Activated CD8-positive, alpha-beta memory T cell treated with anti-CD3 and anti-CD28 coated beads, Interleukin-2, amount 50 U/mL, for 4 hours (primary cell): ENCODE results near the gene HOXD12.

Experiments used
- DNase-seq: peaks from one replicate; pipeline ENCODE4 v3.0.0-alpha.2; 2020

The HOXD12 gene

DNA sequence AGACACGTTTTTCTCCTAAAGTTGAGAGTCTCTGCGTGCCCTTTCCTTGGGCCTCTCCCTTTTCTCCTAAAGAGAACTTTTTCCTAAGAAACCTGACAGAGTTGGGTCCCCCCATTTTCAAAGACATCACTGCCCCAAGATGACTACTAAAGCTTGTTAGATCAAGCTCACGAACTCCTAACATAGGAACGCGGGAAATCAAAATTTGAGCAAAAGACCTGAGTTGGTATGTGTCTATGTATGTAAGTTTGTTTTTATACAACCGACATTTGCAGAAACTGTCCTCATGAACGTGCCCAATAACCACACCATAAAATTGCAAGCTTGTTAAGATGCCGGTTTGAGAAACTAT is 5.7 kb upstream of the HOXD12 start:
- DNase-seq, result no peak

DNA sequence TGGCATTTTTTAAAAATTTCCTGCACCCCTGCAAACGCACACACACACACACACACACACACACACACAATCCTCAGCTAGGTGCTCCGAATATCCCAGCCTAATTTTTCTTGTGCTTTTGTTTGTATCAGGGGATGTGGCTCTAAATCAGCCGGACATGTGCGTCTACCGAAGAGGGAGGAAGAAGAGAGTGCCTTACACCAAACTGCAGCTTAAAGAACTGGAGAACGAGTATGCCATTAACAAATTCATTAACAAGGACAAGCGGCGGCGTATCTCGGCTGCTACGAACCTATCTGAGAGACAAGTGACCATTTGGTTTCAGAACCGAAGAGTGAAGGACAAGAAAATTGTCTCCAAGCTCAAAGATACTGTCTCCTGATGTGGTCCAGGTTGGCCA is 5.2 kb upstream of the HOXD12 start:
- no peak for DNase-seq

DNA sequence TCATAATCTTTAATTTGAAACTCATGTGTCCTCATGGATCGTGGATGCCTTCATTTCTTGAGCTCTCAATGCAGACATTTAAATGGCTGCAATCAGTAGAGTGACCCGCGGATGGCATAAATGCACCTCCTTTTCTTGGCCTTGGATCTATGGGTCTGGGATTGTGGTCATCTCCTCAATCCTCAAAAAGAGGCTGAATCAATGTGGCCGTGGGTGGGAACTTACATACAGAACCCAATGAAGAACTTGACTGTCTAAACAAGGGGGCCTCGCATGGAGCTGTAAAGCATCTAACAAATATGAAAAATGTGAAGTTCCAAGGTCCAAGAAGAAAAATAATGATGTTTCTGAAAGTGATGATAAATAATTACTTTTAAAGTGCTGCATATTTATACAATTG is 4.2 kb upstream of the HOXD12 start:
- DNase-seq, result no peak

DNA sequence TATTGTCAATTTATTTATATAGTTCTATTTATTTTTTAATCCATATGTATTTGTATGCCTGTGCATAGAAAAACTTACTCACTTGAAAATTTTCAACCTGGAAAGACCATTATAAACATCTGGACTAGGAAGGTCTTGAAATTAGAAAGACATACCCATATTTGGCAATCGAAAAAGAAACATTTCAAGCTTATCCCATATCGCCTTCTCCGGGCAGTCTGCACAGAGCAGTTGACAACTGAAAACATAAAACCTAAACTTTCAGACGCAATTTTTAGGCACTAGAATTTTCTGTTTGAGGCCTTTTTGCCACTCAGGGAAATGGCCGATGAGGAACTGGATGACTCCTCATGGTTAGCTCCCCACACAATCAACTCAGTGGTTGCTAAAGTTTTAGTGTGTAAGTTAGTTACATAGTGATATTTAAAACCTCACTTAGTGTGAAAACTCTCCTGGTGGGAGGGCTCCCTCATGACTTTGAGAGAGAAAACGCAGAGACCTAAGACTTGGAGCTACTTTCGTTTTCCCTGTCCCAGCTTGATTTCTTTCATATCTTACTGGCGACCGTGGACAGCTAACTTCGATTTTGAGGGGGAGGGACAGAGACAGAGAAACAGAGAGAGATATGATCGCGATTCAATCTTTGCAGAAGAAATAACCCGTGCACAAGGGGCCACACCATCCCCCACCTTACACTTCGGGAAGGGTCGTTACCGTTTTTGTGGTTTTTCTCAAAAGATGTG is 3.2 kb upstream of the HOXD12 start:
- no peak for DNase-seq

DNA sequence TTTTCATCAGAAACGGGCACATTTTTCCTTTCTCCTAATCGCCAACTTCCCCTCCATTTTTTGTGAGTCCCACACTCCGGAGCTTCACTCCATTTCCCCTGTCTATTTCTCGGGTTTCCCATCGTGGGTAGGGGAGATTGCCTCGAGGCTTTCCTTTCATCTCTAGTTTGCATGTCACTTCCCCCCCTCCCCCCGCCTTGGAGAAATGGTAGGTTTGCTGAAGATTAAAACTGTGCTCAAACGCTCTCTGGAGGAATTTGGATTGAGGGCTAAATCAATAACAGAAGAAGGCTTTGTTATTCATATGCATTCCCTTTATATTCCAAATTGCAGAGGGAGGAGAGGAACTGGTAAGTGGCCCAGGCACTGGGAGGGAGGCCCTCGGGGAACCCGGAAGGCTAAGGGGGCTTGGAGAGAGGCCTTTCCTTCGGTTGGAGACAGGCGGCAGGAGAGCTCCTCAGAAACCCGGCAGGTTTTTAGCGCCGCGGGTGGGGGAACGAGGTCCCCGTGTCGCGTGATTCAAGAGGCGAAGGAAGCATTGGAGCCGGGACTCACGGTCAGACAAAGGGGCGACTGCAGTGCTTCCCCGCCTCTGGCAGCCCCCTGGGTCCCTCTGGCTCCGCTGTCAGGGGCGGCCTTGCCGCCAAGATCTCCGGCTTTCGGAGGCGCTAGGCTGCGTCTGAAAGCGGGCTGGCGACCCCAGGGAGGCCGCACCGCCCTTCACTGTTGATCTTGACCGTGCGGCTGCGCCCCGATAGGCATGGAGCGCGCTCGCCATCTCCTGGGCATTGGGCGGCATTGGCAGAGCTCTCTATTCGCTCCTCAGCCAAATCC is 2.4 kb upstream of the HOXD12 start:
- DNase-seq, result peak; percentile 56

DNA sequence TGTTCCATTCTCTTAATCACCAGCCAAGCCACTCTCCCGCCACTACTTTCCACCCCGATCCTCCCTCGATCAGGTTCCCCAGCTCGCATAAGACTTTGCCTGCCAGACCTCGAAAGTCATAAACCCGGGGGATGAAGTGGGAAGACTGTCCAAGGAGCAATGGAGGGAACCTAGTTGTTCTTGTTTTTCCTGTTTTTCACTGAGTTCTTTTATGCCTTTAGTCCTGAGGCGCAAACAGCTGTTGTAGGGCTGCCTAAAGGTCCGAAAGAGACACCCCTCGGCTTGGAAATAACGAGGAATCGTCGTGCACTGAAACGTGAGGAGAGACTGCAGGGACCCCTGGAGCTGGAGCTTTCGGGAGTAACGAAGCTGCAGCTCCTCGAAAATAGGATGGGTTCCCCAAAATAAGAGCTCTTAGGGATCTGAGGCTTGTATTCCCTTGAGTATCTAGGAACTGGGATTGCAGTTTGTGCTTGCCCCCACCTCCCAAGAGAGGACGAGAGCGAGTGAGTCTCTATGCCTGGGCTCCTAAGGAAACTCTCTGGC is 1.7 kb upstream of the HOXD12 start:
- DNase-seq, result no peak

DNA sequence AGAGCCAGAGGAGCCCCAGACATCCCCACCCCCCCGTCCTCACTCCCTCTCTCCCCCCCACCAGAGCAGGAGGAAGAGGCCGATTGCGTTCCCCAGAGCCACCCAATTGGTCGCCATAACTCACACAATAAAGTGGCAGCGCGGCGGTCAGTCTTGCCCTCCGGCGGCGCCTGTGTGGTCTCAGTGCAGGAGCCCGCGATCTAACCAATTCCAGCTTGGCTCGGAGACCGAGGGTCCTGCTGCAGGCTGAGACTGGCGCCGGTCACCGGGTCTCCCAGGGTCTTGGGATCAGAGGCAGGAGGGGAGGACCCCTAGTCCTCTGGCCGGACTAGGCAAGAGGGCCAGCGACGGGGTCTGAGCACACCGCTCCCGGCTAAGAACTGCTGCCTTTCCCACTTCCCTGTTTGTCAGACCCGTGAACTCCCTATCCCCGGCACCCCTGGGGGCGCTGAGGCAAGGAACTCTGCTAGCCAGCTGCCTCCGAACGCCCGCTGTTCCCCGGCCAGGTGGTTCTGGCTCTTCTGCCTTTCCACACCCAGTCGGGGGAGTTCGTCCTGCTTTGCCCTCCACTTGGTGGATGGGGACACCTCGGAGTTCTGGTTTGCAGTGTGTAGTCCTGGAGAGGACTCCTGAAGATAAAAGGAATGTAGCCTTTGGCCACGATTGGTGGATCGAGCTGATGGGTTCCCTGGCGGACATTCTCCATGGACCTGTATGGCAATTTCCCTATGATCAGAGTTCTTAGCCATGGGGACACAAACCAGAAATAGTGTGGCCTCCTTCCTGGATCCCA is 1.0 kb upstream of the HOXD12 start:
- DNase-seq, result no peak

DNA sequence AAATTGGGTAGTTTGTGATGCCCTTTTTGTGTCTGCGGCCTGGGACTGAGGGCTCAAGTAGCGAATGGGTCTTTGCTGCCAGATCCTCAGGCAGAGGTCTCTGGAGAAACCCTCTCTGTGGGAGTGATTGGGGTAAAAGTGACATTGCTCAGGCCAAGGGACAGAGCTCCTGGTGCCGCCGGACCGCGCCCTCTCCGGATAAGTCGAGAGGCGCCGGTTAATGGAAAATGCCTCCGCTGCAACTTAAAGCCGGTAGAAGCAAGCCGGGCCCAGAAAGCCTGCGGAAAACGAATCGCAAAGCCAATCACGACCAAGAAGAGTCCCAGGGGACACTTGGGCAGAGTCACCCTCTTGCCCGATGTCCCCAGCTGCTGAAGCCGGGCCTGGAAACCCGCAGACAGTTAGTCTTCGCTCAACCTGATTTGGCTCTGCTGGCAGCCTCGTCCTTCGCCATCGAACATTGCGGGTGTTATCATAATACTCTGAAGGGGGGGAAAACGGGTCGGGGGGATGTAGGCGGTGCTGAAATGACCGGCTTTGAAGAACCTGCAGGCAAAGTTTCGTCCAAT is 352 bp upstream of the HOXD12 start:
- DNase-seq, result no peak

DNA sequence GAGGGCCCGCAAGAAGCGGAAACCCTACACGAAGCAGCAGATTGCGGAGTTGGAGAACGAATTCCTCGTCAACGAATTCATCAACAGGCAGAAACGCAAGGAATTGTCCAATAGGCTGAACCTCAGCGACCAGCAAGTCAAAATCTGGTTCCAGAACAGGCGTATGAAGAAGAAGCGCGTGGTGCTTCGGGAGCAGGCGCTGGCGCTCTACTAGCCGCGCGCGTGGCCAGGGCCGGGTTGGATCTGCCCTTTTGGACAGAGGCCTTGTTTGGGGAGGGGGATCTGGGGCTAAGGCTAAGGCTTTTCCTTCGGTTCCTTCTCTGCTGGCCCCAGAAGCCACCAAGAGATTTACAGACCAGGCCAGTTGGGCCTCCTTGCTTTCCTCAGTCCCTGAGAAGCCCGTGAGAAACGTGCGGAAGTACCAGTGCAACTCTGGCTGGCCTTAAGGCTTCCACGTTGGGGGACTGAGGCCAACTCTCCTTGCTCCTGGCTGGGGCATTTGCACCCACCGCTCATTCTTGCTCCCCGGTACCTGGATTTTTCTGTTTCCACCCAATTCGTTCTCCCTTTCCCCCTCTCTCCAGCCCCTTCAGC is 1.0 kb downstream of the HOXD12 start:
- DNase-seq, result no peak

DNA sequence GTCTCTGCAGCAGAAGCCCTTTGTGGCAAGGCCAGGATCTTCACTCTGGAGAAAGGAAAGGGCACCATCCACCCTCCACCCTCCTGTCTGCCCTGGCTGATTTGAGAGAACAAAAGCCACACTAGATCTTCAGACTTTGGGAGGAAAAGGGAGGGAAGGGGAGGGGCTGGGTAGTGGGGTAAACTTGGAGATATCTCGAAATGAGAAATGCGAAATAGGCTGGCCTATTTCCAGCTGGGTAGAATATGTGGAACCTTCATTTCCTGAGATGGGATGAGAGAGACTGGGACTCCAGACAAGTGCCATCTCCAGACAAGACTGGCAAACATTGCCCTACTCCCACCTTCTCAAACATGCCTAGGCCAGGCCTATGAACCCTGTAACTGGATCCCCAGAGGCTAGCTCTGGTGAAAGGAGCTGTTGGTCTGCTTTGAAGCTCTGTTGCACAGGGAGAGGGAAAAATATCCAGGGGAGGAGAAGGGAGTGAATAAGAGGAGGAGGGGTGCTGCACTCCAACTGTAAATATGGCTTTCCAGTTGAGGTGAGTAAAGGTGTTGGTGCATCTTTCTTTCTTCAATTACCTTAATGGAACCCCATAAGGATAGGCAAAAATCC is 1.7 kb downstream of the HOXD12 start:
- DNase-seq, result no peak

DNA sequence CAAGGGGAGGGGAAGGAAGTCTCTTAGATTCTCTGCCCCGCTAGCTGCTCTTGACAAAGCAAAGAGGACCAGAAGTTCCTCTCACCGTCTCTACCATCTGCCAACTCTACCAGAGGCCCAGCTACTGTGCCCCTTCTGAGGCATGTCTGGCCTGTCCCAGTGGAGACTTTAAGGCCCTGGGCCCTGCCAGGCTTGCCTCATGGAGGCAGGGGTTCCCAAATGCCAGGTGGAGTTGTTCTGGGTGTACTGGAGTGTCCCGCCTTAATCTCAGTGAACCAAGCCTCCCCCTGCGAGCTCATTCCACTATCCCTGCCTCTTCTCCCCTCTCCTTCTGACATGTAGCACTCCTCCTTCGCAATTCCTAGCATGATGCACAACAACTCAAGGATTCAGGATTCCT is 2.2 kb downstream of the HOXD12 start:
- no peak for DNase-seq

DNA sequence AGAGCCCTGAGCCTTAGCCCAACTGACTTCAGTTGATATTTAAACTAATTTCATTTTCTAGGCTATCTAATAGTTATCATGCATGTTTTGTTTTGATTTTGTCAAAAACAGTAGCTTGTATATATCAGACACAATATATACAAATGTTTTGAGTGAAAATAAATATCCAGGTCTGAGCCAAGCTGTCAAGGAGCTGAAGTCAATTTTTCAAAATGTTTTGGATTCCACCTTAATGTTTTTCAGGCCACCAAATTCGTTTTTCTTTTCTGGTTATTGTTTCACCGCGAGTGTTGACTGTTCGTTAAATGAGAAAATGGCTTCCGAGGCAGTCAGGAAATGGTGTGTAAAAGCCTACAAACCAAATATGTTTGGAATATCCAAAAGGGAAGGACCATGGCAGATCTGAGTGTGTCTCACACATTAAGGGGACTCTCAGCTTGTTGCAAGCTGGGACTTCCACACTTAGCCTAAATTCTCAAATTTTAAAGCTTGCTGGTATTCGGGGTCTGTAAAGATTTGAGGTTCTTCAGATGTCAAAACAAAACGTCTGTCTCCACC is 2.8 kb downstream of the HOXD12 start:
- no peak for DNase-seq

DNA sequence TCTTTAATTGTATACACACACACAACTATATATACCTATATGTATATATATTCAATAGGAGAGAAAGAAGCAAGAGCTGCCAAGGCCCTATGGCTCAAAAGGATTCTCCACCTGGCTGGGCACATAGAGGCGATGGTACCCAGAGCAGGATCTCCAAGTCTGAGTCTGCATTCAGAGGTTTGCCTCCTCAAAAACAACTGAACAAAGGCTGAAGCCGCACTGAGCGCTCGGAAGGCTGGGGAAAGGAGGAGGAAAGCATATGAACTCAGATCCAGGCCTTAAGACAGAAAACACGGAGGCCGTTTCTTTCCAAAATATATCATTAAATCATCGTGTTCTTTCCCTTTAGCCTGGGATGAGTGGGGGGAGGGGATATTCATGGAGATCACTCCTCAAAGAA is 3.6 kb downstream of the HOXD12 start:
- no peak for DNase-seq

DNA sequence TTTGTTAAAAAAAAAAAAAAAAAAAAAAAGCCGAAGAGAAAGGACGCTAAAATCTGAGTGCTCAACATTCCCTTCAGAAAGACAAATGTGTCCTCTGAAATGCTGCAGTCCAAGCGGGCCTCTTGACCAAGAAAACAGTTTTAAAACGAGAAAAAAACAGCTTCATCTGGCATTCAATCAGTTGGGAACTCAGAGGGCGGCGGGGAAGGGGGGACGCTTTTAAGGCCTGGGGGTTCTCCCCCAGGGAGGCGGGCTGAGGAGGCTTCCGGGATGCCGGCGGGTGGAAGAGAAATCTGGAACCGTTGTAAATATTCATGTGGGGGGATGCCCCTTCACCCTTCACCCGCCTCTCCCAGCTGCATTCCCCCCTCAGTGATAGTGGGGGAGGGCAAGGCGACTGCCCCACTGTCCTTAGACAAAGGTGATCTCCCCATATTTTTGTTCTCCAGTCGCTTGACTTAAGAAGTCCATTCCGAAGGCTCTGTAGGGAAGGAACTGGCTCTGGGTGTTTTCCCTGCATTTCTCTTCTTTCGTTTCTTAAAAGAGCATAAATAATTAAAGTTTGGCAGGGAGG is 4.2 kb downstream of the HOXD12 start:
- no peak for DNase-seq

DNA sequence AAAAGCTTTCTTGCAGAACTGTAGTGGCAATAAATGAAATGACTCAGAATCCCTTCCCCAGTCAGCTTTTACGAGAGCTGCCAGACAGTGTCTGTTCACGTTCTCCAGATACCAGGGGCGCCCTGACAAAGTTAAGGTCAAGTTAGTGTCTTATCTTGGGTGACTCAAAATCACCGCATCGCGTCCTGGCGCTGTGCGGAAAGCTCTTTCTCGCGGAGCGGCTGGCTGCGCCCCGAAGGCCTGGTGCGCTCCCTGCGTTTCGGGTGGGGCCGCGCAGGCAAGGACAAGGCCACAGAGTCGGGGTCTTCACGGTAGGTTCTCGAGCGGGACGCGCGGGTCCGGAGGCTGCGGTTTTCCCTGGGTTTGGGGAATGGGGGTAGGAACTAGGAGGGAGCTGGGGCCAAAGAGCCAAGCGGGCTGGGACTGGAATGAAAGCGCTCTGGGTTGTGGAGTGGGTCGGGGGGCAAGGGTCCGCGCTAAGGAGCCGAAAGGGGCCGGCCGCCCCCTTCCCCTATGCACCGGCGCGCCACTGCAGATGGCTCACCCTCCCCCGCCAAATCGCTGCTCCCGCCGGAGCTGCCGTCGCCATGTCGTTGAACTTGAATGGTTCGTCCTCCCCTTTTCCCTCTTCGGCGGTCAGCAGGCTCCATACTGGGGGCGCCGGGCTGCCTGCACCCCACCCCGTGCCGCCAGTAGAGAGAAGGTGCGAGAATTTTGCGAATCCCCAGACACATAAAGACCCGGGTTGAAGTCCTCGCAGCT is 4.9 kb downstream of the HOXD12 start:
- no peak for DNase-seq

DNA sequence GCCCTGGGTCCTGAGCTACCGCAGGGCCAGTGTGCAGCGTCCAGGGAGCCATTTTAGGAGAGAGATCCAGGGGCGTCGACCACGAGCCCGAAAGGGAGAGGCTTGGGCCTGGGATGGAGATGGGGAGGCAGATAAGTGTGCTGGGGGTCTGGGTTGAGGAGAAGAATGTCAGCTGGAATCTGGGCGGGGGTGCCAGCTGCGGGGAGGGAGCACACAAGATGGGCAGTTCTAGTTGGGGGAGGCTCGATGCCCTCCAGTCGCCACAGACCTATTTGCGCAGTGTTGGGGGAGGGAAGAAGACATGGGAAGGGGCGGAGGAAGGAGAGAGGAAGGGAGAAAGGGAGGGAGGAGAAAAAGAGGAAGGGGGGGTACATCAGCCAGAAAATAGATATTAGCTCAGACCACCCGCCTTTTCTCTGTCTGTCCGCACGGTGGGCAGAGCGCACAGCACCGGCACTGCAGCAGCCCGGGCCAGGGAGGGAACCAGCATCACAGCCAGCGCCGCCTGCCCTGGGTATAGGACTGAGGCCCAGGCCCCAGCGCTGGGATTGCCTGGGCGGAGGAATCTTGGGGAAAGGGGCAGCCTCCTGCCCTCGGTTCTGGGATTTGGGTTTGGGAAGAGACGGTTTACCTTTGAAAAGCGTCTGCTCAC is 5.6 kb downstream of the HOXD12 start:
- DNase-seq, result no peak

DNA sequence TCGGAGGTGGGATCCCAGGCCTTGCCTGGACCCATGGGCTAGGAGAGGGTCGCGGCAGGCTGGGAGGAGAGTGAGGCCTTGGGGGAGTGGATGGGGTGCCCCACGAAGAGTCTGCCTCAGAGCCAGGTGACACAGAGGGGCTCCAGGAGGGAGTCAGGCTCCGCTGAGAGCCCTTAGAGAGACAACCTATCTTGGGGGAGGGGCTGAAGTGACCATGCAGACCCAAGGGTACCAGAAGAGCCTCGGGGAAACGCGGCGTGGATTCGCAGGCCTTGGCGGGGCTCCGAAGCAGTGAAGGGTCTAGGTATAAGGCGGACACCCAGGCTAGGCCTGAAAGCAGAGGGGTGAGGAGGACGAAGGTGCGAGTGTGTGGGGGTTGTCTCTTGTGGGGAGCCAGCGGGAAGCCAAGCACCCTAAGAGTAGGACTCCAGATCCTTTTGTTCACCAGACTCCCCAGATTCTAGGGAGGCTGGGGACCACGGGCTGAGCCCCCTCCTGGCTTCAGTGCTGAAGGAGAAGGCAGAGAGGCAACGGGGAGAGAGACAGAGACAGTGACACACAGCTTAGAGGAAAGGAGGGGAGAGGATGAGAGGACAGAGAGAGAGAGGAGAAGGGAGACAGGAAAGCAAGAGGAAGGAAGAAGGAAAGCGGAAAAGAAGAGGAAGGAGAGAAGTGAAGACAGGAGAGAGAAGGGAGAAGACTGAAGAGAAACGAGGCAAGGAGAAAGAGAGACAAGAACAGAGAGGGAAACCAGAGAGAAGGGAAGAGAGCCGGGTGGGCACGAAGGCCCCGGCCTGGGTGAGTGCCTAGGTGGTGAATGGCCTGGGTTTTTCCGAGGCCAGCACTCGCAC is 6.4 kb downstream of the HOXD12 start:
- no peak for DNase-seq

DNA sequence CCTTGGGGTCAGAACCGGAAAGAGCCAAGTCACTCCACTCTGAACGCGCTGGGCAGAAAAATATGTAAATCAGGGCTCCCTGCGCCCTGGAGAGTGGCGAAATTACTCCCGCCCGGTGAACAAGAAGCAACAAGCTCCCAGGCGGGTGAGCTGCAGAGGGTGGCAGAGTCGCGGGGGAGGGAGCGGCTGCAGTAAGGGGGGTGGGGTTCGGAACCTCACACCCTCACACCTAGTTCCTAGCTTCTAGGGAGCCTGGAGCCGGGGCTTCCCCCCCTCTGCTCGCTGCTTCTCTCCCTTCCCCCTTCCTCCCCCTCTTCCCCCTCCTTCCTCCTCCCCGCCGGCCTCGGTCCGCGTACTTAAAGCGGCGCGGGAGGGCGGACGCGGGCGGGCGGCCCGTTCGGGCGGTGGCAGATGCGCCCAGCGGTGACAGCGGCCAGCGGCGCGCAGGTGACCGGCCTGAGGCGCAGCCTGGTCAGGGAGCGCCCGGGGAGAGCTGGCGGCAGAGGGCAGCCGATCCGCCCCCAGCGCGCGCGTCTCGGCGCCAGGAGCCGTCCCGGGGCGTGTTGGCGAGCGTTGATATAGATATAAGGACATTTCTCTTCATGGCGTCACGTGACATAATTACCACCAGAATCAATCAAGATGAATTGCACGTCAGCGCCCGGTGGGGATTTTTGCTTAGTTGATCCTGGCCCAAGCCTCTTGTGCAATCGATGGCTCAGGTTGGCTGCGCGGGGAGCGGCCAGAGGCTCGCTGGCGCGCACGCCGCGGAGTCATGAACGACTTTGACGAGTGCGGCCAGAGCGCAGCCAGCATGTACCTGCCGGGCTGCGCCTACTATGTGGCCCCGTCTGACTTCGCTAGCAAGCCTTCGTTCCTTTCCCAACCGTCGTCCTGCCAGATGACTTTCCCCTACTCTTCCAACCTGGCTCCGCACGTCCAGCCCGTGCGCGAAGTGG is 7.3 kb downstream of the HOXD12 start, which contains the start of gene HOXD11:
Gene HOXD11, plus strand, starts transcription at position 700 of the 959 bp plus-strand sequence. Its CDS starts 76 bp downstream, at position 776.
- DNase-seq, result no peak
